ENCODE measurements around the gene KRT6A.

The KRT6A gene

DNA sequence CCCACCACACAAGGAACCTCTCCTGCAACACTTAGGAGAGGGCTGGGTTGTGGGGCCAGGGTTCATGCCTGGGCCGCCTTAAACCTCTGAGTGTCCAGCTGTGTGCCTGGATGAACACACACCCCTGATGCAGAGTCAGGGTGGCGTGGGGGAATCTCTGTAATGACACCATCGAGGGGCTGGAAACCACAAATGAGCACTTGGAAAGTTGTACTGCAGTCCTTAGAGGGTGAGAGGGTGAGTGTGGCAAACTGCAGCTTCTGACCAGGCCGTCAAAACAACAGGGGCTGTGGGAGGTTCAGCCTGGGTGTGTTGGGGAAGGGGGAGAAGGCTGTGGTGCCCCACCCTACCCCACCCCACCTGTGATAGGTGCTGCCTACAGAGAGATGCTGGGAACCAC, 39.6 kb upstream of the KRT6A start:
- peak in 1 of 2 donors; percentile 40 for DNase-seq
- no peaks in the 10 kb centered on the region for H3K4me1 ChIP-seq
- H3K36me3 ChIP-seq, result no peaks in the 10 kb centered on the region
- H3K9me3 ChIP-seq, result no peaks in the 10 kb centered on the region
- TF ChIP-seq, protein P1, sequence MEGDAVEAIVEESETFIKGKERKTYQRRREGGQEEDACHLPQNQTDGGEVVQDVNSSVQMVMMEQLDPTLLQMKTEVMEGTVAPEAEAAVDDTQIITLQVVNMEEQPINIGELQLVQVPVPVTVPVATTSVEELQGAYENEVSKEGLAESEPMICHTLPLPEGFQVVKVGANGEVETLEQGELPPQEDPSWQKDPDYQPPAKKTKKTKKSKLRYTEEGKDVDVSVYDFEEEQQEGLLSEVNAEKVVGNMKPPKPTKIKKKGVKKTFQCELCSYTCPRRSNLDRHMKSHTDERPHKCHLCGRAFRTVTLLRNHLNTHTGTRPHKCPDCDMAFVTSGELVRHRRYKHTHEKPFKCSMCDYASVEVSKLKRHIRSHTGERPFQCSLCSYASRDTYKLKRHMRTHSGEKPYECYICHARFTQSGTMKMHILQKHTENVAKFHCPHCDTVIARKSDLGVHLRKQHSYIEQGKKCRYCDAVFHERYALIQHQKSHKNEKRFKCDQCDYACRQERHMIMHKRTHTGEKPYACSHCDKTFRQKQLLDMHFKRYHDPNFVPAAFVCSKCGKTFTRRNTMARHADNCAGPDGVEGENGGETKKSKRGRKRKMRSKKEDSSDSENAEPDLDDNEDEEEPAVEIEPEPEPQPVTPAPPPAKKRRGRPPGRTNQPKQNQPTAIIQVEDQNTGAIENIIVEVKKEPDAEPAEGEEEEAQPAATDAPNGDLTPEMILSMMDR (IDR thresholded peaks at IDR 0.05), result no peak
- no peak overlapping the region for H3K27ac ChIP-seq
- H3K4me3 ChIP-seq, result no peak overlapping the region
- H3K27me3 ChIP-seq, result no peaks in the 10 kb centered on the region
- intact Hi-C loops (cut with DNase I; ENCODE audit: low total_unique reads), result no loop called here

DNA sequence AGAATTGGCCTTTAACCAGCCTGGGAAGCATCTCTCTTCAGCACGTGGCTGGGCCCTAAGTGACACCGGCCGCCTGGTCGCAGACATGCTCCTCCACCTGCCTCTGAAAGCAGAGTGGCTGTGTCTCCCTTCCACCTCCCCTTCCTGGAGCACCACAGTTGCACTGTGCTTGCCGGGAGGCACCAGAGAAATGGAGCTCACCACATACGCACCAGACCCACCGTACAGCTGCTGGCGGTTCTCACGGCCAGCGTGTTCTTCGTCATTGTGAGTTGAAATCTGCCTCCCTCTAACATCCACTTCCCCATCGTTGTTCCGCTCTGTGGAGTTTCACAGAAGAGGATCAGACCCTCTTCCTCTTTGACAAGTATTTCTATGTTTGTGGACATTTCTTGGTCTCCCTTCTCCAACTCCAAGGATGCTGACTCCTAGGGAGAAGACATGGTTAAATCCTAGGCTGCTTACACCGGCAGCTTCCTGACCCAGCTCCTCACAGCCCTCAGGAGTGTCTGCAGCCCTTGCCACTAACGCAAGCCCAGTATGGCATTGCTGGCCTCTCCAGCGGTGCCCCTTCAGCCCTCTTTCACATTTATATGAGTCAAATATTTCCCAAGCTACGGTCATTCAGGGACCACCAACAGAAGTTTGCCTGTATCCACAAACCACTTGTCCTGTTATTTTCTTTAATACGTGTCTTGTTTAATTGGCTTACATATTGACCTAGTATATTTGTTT, 38.7 kb upstream of the KRT6A start:
- TF ChIP-seq, protein P1 (IDR thresholded peaks at IDR 0.05), result no peak
- no peak overlapping the region for H3K27ac ChIP-seq
- no peaks in the 10 kb centered on the region for H3K9me3 ChIP-seq
- DNase-seq, result peak; percentile 44 to 64
- no peaks in the 10 kb centered on the region for H3K36me3 ChIP-seq
- no peaks in the 10 kb centered on the region for H3K27me3 ChIP-seq
- intact Hi-C loops (cut with DNase I; ENCODE audit: low total_unique reads), result no loop called here
- H3K4me3 ChIP-seq, result no peak overlapping the region
- H3K4me1 ChIP-seq, result no peaks in the 10 kb centered on the region

DNA sequence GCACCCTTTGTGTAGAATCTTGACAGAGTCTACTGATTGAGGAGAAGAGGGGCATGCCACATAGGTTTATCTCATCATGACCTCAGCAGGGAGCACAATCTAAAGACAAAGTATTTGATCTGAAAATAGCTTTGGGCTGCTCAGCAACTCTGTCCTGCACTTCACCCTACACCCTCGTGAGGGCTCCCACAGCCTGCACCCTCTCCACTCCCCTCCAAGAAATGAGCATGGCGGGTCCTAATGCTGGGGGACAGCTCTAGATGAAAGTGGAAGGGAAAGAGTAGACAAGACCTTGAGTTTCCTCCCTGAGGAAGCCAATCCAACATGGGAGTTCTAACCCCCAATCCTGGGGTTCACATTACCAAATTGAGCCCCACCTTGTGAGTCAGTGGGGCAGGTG, 37.8 kb upstream of the KRT6A start:
- no peak overlapping the region for H3K4me3 ChIP-seq
- H3K36me3 ChIP-seq, result no peaks in the 10 kb centered on the region
- no peak overlapping the region for H3K27ac ChIP-seq
- intact Hi-C loops (cut with DNase I; ENCODE audit: low total_unique reads), result no loop called here
- H3K9me3 ChIP-seq, result no peaks in the 10 kb centered on the region
- no peaks in the 10 kb centered on the region for H3K27me3 ChIP-seq
- DNase-seq, result no peak
- no peaks in the 10 kb centered on the region for H3K4me1 ChIP-seq
- TF ChIP-seq, protein P1 (IDR thresholded peaks at IDR 0.05), result no peak

DNA sequence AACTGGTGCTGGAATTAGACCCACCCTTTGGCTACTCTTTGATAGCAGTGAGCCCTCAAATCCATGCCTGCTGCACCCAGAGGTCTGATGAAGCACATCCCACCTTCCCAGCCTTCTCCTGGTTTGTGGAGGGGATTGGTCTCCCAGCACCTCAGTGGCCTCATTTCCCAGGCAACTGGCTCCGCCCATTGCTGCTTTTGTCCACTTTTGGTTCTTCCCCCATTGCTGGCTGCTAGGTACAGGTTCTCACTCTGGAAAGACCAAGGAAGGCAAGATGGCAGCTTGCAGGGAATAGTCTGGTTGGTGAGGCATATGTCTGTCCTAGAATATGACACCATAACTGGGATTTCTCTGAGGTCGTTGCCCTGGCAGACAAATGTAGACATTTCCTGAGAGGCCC, 37.3 kb upstream of the KRT6A start:
- TF ChIP-seq, protein P1 (IDR thresholded peaks at IDR 0.05), result no peak

DNA sequence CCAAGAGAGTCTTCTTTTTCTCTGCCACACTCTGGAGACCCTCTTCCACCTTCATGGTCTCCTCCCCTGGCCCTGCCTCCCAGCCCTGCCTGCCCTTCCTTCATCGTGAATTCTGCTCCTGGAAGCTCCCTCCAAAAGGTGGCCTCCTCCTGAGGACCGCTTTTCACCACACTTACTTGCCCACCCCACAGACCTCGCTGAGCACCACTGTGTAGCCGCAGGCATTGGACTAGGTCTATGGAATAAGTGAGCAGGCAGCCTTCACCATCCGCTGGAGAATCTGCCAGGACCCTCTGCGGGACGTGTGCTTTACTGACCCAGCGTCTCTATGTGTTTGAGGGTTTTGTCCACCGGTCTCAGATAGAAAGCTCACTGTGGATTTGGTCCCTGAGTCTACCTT, 36.8 kb upstream of the KRT6A start:
- H3K9me3 ChIP-seq, result no peaks in the 10 kb centered on the region
- H3K27ac ChIP-seq, result no peak overlapping the region
- no peaks in the 10 kb centered on the region for H3K4me1 ChIP-seq
- DNase-seq, result peak in 1 of 2 donors; percentile 27
- TF ChIP-seq, protein P1 (IDR thresholded peaks at IDR 0.05), result no peak
- no peaks in the 10 kb centered on the region for H3K27me3 ChIP-seq
- no peak overlapping the region for H3K4me3 ChIP-seq
- H3K36me3 ChIP-seq, result no peaks in the 10 kb centered on the region
- intact Hi-C loops (cut with DNase I; ENCODE audit: low total_unique reads), result no loop called here

More for the DNA sequence above, 37.3 kb upstream of the KRT6A start:
- Histone ChIP-seq H3K27ac (no peak overlapping the region), H3K9me3 (no peaks in the 10 kb centered on the region), H3K4me3 (no peak overlapping the region), H3K27me3 (no peaks in the 10 kb centered on the region), H3K36me3 (no peaks in the 10 kb centered on the region), H3K4me1 (no peaks in the 10 kb centered on the region)
- DNase-seq, result no peak
- intact Hi-C loops (cut with DNase I; ENCODE audit: low total_unique reads), result no loop called here

Measured in tibial artery (tissue), 4 donors.